ENCODE results near the gene EPB41L2.

The EPB41L2 gene

GRCh38 chr6:131052181-131052580 is 10.9 kb downstream of the EPB41L2 start:
- TF ChIP-seq POLR2AphosphoS5 (IDR thresholded peaks at IDR 0.05; ENCODE audit: low read depth, low read length): no peak
- no peak for TF ChIP-seq SIN3A (IDR thresholded peaks at IDR 0.05; ENCODE audit: borderline replicate concordance, insufficient read depth, low read length)
- no peak for TF ChIP-seq REST (IDR thresholded peaks at IDR 0.05; ENCODE audit: insufficient read depth in 1 of 2, low read depth in 2 of 2, low read length in 2 of 2)
- no peak for TF ChIP-seq TAF1 (IDR thresholded peaks at IDR 0.05; ENCODE audit: borderline replicate concordance, insufficient read depth, low read length)
- TF ChIP-seq FOXP2 (optimal IDR thresholded peaks at IDR 0.05; ENCODE audit: borderline replicate concordance, extremely low read depth, extremely low read length, insufficient read depth): no peak

- TF ChIP-seq SIN3A (IDR thresholded peaks at IDR 0.05; ENCODE audit: borderline replicate concordance, insufficient read depth, low read length) (no peak), FOXP2 (optimal IDR thresholded peaks at IDR 0.05; ENCODE audit: borderline replicate concordance, extremely low read depth, extremely low read length, insufficient read depth) (no peak), POLR2AphosphoS5 (IDR thresholded peaks at IDR 0.05; ENCODE audit: low read depth, low read length) (no peak), REST (IDR thresholded peaks at IDR 0.05; ENCODE audit: insufficient read depth in 1 of 2, low read depth in 2 of 2, low read length in 2 of 2) (no peak), TAF1 (IDR thresholded peaks at IDR 0.05; ENCODE audit: borderline replicate concordance, insufficient read depth, low read length) (no peak)
These were observed 11.7 kb downstream of the EPB41L2 start for GRCh38 chr6:131051341-131051740.

- TF ChIP-seq TAF1 (IDR thresholded peaks at IDR 0.05; ENCODE audit: borderline replicate concordance, insufficient read depth, low read length) (no peak), FOXP2 (optimal IDR thresholded peaks at IDR 0.05; ENCODE audit: borderline replicate concordance, extremely low read depth, extremely low read length, insufficient read depth) (no peak), SIN3A (IDR thresholded peaks at IDR 0.05; ENCODE audit: borderline replicate concordance, insufficient read depth, low read length) (no peak), REST (IDR thresholded peaks at IDR 0.05; ENCODE audit: insufficient read depth in 1 of 2, low read depth in 2 of 2, low read length in 2 of 2) (no peak)
These were observed 13.4 kb downstream of the EPB41L2 start for GRCh38 chr6:131049608-131050007.

GRCh38 chr6:131048933-131049515 is 14.0 kb downstream of the EPB41L2 start:
- TF ChIP-seq REST (IDR thresholded peaks at IDR 0.05; ENCODE audit: insufficient read depth in 1 of 2, low read depth in 2 of 2, low read length in 2 of 2) (no peak), TAF1 (IDR thresholded peaks at IDR 0.05; ENCODE audit: borderline replicate concordance, insufficient read depth, low read length) (no peak), SIN3A (IDR thresholded peaks at IDR 0.05; ENCODE audit: borderline replicate concordance, insufficient read depth, low read length) (no peak), FOXP2 (optimal IDR thresholded peaks at IDR 0.05; ENCODE audit: borderline replicate concordance, extremely low read depth, extremely low read length, insufficient read depth) (no peak)

GRCh38 chr6:131048459-131048858 is 14.6 kb downstream of the EPB41L2 start:
- no peak for TF ChIP-seq SIN3A (IDR thresholded peaks at IDR 0.05; ENCODE audit: borderline replicate concordance, insufficient read depth, low read length)
- no peak for TF ChIP-seq POLR2AphosphoS5 (IDR thresholded peaks at IDR 0.05; ENCODE audit: low read depth, low read length)
- no peak for TF ChIP-seq REST (IDR thresholded peaks at IDR 0.05; ENCODE audit: insufficient read depth in 1 of 2, low read depth in 2 of 2, low read length in 2 of 2)
- TF ChIP-seq FOXP2 (optimal IDR thresholded peaks at IDR 0.05; ENCODE audit: borderline replicate concordance, extremely low read depth, extremely low read length, insufficient read depth): no peak
- no peak for TF ChIP-seq TAF1 (IDR thresholded peaks at IDR 0.05; ENCODE audit: borderline replicate concordance, insufficient read depth, low read length)
